GM21576 (cell line): ENCODE measurements around the gene DKK1.
"Not testable (repeated sequence)": the region's sequence is repeated elsewhere in the genome, so short reads cannot be mapped to it uniquely, and the experiment has no call there.

ENCODE experiments used
- ATAC-seq: cut with Tn5 transposase; IDR thresholded peaks from one replicate; pipeline ENCODE4 v1.9.1; 2021; ENCODE audit warnings: mild to moderate bottlenecking, moderate library complexity; ENCODE audit not compliant: unreplicated experiment

DKK1 gene

DNA sequence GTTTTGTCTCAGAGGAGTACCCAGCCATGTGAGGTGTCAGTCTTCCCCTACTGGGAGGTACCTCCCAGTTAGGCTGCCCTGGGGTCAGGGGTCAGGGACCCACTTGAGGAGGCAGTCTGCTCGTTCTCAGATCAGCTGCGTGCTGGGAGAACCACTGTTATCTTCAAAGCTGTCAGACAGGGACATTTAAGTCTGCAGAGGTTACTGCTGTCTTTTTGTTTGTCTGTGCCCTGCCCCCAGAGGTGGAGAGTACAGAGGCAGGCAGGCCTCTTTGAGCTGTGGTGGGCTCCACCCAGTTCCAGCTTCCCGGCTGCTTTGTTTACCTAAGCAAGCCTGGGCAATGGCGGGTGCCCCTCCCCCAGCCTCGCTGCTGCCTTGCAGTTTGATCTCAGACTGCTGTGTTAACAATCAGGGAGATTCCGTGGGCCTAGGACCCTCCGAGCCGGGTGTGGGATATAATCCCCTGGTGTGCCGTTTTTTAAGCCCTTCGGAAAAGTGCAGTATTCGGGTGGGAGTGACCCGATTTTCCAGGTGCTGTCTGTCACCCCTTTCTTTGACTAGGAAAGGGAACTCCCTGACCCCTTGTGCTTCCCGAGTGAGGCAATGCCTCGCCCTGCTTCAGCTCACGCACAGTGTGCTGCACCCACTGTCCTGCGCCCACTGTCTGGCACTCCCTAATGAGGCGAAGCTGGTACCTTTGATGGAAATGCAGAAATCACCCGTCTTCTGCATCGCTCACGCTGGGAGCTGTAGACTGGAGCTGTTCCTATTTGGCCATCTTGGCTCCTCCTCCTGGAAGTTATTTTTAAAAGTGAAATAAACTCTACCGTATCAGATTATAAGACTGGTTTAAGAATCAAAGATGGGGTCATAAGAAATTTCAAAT, 51.7 kb downstream of the DKK1 start:
- not testable (repeated sequence) for ATAC-seq
